Activated gamma-delta T cell treated with Interleukin-2 at 50 U/mL for 16 hours (primary cell): Measurements from ENCODE around the gene ZIC4.

Experiments used
- DNase-seq: peaks from one replicate; pipeline ENCODE4 v3.0.0-alpha.2; 2020

Gene ZIC4

GRCh38 chr3:147389717-147390116 lies 16.6 kb downstream of the ZIC4 start:
- no peak for DNase-seq

DNA sequence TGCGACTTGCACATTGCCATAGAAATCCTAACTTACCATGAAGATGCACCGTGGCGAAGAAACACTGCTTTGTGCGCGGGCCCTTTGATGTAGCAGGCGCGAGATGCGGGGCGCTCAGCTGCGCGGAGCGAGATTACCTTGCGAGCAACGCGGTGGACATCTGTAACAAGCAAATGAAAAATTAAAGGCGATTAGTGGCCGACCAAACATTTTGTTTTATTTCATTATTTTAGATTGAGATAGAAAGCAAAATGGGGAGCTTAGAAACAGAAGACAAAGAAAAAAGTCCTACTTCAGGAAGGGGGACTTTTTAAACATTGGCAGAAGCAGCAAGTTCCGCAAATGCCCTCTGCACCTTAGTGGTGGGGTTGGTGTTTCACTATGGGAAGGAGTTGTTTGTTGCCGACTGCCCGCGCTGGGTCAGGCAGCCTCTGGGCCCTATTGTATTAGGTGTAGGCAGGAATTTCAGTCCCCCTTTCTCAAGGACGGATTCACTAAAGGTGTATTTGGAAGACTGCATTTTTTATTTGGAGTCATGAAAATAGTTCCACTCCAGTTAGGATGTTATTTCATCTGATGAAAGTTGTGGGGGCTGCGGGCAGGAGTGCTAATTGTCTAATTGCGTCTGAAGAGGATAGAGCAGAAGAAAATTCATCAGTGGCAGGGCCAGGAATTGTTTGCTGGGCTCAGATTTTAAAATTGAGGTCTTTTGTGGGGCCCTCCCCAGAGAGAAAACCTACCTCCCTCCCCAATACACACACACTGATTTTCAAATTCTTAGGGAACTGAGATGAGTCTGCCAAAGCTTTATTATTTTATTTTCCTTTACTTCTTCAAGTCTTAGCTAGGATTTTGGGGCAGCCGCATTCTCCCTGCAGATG lies 17.4 kb downstream of the ZIC4 start:
- no peak for DNase-seq

DNA sequence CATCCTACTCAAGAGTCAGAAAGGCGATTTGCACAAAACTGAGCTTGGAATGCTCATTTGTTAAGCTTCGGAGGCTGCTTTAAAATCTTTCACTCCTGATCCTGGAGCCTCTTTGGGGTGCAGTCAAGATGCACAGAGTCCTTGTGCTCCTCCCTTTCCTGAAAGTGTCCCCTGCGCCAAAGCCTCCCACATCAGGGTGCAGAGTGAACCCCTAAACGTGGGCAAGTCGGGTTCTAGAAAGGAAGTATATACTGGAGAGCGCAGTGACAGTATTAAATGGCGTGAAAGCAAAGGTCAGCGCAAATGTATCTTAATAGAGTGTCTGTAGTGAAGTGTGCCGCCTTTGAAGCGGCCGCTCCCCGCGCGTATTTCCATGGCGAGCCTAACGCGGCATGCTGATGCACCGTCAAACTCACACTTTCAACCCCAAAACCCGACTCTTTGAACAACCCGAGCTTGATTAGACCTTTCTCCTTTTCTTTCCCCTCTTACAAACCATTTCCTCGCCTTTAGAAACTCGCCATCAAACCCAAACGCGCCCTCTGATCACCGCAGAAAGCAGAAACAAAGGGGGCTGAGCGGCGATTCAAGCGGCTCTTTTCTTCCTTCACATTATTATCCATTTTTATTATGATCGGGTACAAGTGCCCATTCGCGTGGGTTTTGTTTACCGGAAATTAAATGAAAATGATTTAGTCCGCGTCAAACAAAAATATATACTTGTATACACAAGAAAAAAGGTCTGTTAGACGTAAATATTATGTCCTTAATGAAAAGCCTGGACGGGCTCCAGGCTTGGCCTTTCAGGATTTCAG lies 18.3 kb downstream of the ZIC4 start:
- no peak for DNase-seq

GRCh38 chr3:147387291-147387884 lies 19.0 kb downstream of the ZIC4 start:
- no peak for DNase-seq

GRCh38 chr3:147385059-147386012 lies 21.0 kb downstream of the ZIC4 start:
- no peak for DNase-seq

GRCh38 chr3:147384210-147385058 lies 21.9 kb downstream of the ZIC4 start:
- no peak for DNase-seq

- no peak for DNase-seq
Observed at GRCh38 chr3:147383617-147384016, 22.7 kb downstream of the ZIC4 start.

GRCh38 chr3:147381596-147381995 lies 24.7 kb downstream of the ZIC4 start:
- DNase-seq = no peak

DNA sequence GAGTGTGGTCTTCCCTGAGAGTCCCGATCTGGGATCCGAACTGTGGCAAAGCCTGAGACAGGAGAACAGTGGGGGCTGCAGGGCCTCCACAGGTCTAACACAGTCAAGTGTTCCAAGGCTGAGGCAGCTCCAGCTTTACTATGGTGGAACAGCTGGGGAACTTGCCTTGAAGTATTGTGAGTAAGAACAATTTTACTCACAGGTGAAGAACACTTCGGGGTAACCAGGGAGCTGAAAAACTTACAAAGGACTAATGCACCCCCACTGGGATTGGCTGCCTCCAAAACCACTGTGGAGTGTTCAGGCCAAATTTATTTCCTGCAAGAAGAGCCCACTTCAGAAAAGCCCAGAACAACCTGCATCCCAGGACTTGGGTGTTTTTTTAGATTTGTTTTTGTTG lies 25.4 kb downstream of the ZIC4 start:
- DNase-seq = no peak

GRCh38 chr3:147380387-147380951 lies 25.9 kb downstream of the ZIC4 start:
- no peak for DNase-seq

- DNase-seq = no peak
Observed at GRCh38 chr3:147379651-147380050, 26.7 kb downstream of the ZIC4 start.

DNA sequence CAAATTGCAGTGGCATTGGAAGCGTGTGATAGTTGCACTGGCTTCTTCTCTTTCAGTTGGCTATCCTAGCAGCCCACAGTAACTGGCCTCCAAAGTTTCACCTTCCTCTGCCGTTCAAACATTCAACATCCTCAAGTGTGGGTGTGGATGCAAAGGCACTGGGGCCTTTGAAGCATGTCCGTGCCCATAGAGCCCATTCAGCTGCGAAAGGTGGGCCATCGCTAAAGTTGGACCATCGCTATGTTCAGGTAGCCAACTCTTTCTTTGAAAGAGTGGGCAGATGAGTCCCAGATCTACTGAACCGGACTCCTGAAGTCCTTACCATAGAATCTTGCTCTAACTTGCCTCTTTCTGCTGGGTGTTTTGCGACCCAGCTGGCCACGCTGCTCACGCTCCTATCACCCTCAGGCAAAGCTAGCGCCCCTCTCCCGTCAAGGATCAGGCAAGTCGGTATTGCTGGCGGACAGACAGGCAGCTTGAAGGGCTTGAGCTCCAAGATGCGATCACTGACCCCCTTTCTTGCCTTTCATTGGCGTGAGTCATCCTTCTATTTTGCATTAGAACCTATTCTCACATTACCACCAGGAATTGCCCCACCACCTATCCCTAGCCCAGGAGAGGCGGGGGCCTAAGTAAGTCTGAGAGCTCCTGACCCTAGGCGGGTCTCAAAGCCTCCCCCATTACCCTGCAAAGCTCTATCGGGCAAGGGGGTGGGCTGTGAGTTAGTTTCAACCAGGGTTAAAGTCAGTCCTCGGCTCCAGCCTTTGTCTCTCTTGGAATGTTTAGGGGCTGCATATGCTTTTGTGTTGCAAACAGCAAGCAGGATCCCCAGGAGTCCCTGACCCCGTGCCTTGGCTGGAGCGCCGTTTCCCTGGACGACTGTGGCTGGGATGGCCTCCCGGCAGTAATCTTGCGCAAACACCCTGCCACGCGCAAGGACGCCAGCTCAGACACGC lies 28.7 kb downstream of the ZIC4 start:
- no peak for DNase-seq

GRCh38 chr3:147373301-147373700 lies 33.0 kb downstream of the ZIC4 start:
- DNase-seq = no peak

- no peak for DNase-seq
Observed at GRCh38 chr3:147372525-147373027, 33.8 kb downstream of the ZIC4 start.

GRCh38 chr3:147371771-147372340 lies 34.5 kb downstream of the ZIC4 start:
- DNase-seq = no peak

GRCh38 chr3:147371140-147371539 lies 35.2 kb downstream of the ZIC4 start:
- DNase-seq = no peak

DNA sequence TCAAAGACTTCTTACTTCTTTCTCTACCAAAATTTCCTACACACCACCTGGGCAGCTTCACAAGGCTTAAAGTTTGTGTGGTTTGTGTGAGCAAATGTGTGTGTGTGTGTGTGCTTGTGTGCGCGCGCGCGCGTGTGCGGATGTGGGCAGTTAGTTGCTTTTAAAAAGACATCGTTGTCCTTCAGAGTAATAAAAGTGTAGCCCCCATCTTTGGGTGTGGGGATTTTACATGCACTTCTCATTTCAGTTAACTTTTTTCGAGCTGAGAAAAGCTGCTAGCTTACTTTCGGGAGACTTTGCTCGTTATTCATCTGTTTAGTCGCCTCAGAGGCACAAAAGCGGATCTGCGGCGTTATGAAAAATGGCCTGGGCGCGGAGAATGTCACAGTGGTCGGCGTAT lies 36.0 kb downstream of the ZIC4 start:
- no peak for DNase-seq

DNA sequence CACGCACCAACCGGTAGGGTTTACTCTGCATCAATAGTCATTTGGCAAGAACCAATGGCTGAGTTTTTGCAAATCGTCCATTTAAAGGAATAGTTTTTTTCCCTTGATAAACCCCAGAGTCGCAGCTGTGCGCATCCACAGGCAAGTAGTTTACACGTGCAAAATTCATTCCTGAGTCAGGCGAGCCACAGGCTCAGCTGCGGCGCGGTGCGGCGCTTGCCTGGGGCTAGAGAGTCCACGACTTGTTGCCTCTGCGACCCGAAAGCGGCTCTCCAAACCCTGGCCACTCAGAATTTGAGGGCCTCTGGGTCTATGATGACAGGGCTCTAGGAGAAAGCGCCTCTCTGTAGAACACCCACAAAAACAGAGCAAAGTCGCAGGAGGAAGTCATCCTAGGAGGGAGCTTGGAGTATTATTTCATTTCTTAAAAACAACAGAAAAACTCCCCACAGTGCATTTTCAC lies 36.7 kb downstream of the ZIC4 start:
- DNase-seq = no peak

DNA sequence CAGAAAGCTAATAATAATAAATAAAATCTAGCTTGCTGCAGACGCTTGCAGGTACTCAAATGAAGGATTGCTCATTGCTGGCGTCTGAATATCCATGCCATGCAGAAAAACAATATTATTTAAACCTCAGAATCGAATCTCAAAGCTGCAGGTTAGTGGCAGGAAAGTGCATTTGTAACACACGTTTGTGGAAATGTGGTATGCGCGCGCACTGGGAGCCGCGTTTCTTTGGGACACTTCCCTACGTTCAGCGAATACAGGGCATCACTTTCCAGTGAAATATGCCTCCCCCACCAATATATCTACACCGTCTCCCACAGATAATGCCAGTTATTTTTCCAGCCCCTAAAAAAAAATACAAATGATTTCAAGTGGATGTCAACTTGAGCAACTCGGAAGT lies 37.1 kb downstream of the ZIC4 start:
- DNase-seq = no peak
